ENCODE results near the gene FARP2. TPM values are rescaled to one million over a fixed set of nuclear protein-coding genes. Genes with fewer than 3 reads are reported as not detected.

The FARP2 gene
- total RNA-seq, 4 donors from 2014 or later: 27.6 to 44.0 (median 35.9) TPM

GRCh38 chr2:241507430-241508239, 151.6 kb downstream of the FARP2 start:
- ATAC-seq: peak; percentile 32
- WGBS, 2 donors (ENCODE audit: low coverage in 1 of 2): 0% methylated on average over 3 of the region's 67 CpGs; no CpG with 5 or more reads in 1 of the 2 donors
- peaks cover 0 to 47% (median 35%) of the 10 kb centered on the region in 3 donors for H3K4me1 ChIP-seq

GRCh38 chr2:241508240-241509154, 152.4 kb downstream of the FARP2 start, which contains the start of gene STK25:
Gene STK25 (minus strand): TSS chr2:241508584. CDS start chr2:241508035, 549 bp downstream.
- Histone ChIP-seq H3K27ac (peak within 1 kb of the TSS; percentile 60 to 93 (median 88)), H3K36me3 (peaks cover 0 to 7% of the 10 kb centered on the region in 2 donors), H3K4me1 (peaks cover 0 to 47% (median 35%) of the 10 kb centered on the region in 3 donors), H3K4me3 (peak within 1 kb of the TSS; percentile 89 to 100), H3K27me3 (no peaks in the 10 kb centered on the region), H3K9me3 (no peaks in the 10 kb centered on the region)
- peak; percentile 99 for ATAC-seq
- TF ChIP-seq, protein P1, sequence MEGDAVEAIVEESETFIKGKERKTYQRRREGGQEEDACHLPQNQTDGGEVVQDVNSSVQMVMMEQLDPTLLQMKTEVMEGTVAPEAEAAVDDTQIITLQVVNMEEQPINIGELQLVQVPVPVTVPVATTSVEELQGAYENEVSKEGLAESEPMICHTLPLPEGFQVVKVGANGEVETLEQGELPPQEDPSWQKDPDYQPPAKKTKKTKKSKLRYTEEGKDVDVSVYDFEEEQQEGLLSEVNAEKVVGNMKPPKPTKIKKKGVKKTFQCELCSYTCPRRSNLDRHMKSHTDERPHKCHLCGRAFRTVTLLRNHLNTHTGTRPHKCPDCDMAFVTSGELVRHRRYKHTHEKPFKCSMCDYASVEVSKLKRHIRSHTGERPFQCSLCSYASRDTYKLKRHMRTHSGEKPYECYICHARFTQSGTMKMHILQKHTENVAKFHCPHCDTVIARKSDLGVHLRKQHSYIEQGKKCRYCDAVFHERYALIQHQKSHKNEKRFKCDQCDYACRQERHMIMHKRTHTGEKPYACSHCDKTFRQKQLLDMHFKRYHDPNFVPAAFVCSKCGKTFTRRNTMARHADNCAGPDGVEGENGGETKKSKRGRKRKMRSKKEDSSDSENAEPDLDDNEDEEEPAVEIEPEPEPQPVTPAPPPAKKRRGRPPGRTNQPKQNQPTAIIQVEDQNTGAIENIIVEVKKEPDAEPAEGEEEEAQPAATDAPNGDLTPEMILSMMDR (IDR thresholded peaks at IDR 0.05): peak in 1 of 4 experiments; percentile 4
- TF ChIP-seq POLR2A (IDR thresholded peaks at IDR 0.05): peak; percentile 61 to 64
- TF ChIP-seq POLR2AphosphoS5 (IDR thresholded peaks at IDR 0.05): peak; percentile 72
- TF ChIP-seq EP300 (IDR thresholded peaks at IDR 0.05): no peak
- WGBS, 2 donors (ENCODE audit: low coverage in 1 of 2): no CpG with 5 or more reads among the region's 122 CpGs

More at GRCh38 chr2:241507430-241508239, 151.6 kb downstream of the FARP2 start:
- no peak for TF ChIP-seq POLR2AphosphoS5 (IDR thresholded peaks at IDR 0.05)
- TF ChIP-seq POLR2A (IDR thresholded peaks at IDR 0.05): no peak
- no peak for TF ChIP-seq EP300 (IDR thresholded peaks at IDR 0.05)
- TF ChIP-seq, protein P1 (IDR thresholded peaks at IDR 0.05): peak in 2 of 4 experiments; percentile 22 to 35
- H3K27me3 ChIP-seq: no peaks in the 10 kb centered on the region
- H3K9me3 ChIP-seq: no peaks in the 10 kb centered on the region
- H3K4me3 ChIP-seq: peak overlapping the region; percentile 89 to 100
- H3K36me3 ChIP-seq: peaks cover 0 to 11% of the 10 kb centered on the region in 2 donors
- H3K27ac ChIP-seq: peak overlapping the region; percentile 60 to 93 (median 88)

GRCh38 chr2:241509155-241509784, 153.2 kb downstream of the FARP2 start:
- Histone ChIP-seq H3K36me3 (peaks cover 0 to 2% of the 10 kb centered on the region in 2 donors), H3K9me3 (no peaks in the 10 kb centered on the region), H3K4me3 (peak overlapping the region; percentile 89 to 100), H3K4me1 (peaks cover 0 to 47% (median 35%) of the 10 kb centered on the region in 3 donors), H3K27ac (peak overlapping the region; percentile 15 to 93 (median 88)), H3K27me3 (no peaks in the 10 kb centered on the region)
- no peak for ATAC-seq
- 27 to 28% methylated on average over 9 of the region's 24 CpGs for WGBS, 2 donors (ENCODE audit: low coverage in 1 of 2)
- TF ChIP-seq, protein P1 (IDR thresholded peaks at IDR 0.05): no peak
- TF ChIP-seq POLR2AphosphoS5 (IDR thresholded peaks at IDR 0.05): no peak
- no peak for TF ChIP-seq POLR2A (IDR thresholded peaks at IDR 0.05)
- TF ChIP-seq EP300 (IDR thresholded peaks at IDR 0.05): no peak

DNA sequence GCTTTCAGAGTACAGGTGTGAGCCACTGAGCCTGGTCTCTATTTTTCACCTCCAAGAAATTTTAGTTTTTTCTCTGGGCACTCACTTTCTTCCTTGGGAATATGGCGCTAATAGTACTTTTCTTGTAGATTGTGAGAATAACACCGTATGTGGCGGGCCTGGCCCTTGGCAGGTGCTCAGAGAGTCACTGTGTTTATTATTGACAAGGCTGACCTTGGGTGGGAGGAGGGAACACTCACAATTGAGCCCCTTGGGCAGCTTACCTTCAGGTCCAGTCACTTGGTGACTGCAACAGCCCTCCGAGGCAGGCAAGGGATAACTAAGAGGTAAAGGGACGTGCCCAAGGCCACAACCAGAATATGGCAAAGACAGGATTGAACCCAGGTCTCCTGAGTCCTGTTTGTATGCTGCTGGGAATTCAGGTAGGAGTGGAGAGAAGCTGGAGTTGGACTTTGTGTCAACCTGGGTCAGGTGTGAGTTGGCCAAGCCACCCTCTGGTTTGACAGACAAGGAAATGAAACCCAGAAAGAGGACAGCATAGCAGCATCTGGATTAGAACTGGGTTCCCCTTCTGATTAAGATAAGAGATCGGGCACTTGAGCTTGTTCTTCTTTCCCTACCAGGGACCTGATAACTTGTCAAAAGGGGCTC, 155.1 kb downstream of the FARP2 start:
- TF ChIP-seq, protein P1 (IDR thresholded peaks at IDR 0.05): no peak
- TF ChIP-seq POLR2AphosphoS5 (IDR thresholded peaks at IDR 0.05) (no peak), POLR2A (IDR thresholded peaks at IDR 0.05) (no peak), EP300 (IDR thresholded peaks at IDR 0.05) (no peak)
- WGBS, 2 donors (ENCODE audit: low coverage in 1 of 2): 90 to 98% methylated on average over 2 to 5 of the region's 6 CpGs
- Histone ChIP-seq H3K9me3 (no peaks in the 10 kb centered on the region), H3K4me1 (peaks cover 0 to 32% (median 23%) of the 10 kb centered on the region in 3 donors), H3K27me3 (no peaks in the 10 kb centered on the region), H3K27ac (no peak overlapping the region), H3K36me3 (no peaks in the 10 kb centered on the region), H3K4me3 (no peak overlapping the region)
- no peak for ATAC-seq
